Hematopoietic multipotent progenitor cell treated with erythropoietin and hydrocortisone succinate and interleukin-3 and kit ligand, for 6 days (in vitro differentiated cells): ENCODE measurements around the gene ATP1A2.

ENCODE experiments used
- DNase-seq: peaks from one replicate; pipeline ENCODE4 v3.0.0-alpha.2; 2015

Gene ATP1A2

DNA sequence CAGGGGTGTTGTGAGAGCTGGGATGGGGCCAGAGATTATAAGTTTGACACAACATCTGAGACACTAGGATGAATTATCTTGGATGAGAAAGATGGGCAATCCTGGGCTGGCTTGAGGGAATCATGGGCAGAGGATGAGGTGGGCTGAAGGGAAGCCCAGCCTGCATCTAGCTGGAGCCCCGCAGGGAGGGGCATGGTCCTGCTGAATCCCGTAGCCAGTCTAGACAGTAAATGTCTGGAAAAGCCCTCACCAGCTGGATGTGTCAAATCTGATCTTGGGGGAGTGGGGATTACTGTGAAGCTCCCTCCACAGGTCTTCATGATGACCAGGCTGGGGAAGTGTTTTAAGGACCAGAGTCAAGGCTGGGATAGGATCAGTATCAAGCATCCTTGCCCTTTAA is 71.2 kb downstream of the ATP1A2 start:
- DNase-seq: no peak

DNA sequence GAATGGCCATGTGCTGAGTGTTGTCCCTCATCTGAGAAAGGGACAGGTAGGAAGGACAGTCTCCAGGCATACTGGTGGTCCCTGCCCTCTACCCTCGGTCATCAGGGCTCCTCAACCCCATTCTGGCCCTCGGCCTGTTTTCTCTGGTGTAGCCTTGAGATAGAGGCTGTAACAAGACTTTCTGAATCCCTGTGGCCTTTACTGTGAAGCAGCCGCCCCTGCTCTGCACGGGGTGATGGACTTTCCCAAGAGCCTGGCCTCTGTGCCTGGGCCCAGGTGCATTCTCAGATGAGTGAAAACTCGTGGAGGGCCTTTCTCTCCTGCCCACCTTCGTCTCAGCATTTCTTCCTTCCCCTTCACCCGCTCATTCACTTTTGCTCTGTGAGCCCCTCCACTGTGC is 71.8 kb downstream of the ATP1A2 start:
- no peak for DNase-seq

DNA sequence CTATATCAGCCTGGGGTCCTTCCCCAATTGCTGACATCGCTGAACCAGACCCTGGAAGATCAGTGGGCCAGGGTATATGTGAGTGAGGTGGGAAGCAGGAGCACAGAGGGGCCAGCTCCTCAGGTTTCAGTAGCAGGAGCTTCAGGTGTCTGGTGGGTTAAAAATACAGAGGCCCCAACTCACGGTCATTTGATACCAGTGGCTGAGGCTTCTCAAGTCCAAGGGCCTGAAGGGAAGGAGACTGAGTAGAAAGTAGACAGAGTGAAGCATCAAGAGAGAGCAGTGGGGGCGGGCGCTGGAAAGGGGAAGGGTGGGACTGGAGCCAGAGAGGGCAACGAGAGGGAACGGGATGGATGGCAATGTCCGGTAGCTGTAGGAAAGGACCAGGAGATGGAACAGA is 72.8 kb downstream of the ATP1A2 start:
- no peak for DNase-seq

DNA sequence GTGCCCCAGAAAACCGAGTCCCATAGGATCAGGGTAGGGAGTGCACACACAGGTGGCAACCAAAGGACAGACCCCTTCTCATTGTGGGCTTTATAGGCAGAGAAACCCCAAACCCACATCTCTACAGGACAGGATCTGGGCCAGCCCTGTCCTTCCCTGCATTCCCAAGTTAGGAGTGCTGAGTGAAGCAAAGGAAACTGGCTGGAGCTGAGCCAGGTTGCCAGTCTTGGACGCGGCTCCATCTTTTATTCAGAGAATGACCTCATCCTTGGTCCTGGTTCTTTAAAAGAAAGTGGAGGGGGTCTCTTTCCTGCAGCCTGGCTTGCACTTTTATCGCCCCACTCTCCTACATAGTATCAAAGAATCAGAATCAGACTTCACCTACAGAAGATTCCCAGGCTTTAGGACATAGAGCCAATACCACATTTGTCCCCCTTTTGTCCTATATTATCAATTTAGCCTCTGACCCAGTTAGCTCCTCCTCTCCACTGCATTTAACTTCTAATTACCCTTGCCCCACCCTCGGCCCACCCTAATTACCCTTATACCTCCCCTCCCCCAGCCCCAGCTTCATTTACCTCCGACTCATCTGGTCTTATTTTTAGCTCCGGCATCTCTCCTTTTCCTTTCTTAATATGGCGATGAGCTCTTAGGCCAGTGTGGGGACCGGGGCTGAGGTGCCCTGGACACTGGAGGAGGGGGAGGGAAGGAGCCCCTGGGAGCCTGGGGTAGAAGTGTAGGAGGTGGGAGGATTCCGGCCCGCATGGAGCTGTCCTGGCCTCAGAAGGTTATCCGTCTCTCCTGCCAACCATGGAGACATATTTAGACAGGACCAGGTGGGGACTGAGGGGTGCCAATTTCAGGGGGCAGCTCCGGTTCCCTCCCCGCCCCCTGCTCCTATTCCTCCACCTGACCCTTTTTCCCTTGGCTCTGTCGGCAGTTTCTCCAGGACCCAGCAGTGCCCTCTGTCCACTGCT is 74.4 kb downstream of the ATP1A2 start, which contains the start of gene CASQ1:
Gene CASQ1 (plus strand): TSS at position 927 of the 977 bp plus-strand sequence. CDS start 177 bp downstream, outside the sequence.
- DNase-seq: no peak

DNA sequence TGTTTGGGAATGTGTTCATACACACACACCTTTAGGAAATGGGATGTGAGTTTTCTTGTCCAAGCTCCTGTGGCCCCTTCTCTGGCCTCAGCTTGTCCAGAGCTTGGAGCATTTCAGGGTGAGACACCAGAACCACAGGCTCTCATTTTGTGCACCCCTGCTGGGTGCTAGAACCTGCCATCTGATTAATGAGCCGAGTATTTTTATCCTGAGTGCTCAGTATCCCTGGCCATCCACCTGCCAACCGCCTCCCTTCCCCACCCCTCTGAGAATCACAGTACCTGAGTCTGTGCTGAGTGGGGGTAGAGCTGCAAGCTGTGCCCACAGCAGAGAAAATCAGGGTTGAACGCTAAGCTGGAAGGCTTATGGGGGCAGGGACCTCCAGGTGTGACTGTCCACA is 76.2 kb downstream of the ATP1A2 start:
- no peak for DNase-seq

DNA sequence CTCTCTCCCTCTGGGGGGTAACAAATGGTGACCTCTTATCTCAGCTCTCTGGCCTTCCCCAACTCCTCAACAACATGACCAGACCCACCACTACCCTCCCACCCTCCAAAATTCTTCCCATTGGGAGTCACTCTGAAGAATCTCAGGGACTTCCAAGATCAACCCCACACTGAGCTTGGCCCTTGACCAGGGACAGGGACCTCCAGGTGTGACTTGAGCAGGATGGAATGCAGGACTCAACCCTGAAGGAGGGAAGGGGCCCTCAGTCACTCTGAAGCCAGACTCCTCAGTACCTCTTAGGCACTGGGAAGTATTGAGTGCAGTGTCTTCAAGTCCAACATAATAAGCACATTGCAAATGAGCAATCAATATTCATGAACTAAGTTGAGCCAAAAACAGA is 76.7 kb downstream of the ATP1A2 start:
- no peak for DNase-seq
